Mesothelial cell of epicardium (in vitro differentiated cells): ENCODE data around the gene PRDM2. TPM values are rescaled to one million over a fixed set of nuclear protein-coding genes. Genes with fewer than 3 reads are reported as not detected.

Experiments used
- DNase-seq, 2 experiments: peaks; one replicate each; pipeline ENCODE4 v3.0.0; 2021; ENCODE audit warnings: low spot score in 2 of 2; ENCODE audit not compliant: unreplicated experiment in 2 of 2
- H3K27ac Mint-ChIP-seq: 2 replicates; pipeline ENCODE4 v1.8.0; 2021; ENCODE audit warnings: mixed read lengths
- H3K27me3 Mint-ChIP-seq: 2 replicates; pipeline ENCODE4 v1.8.0; 2021; ENCODE audit warnings: low read depth, mixed read lengths
- H3K36me3 Mint-ChIP-seq: 2 replicates; pipeline ENCODE4 v1.8.0; 2021; ENCODE audit warnings: mixed read lengths
- H3K4me1 Mint-ChIP-seq: 2 replicates; pipeline ENCODE4 v1.8.0; 2021; ENCODE audit warnings: mixed read lengths
- H3K4me3 Mint-ChIP-seq: 2 replicates; pipeline ENCODE4 v1.8.0; 2021; ENCODE audit warnings: mild to moderate bottlenecking, moderate library complexity, mixed read lengths
- H3K9me3 Mint-ChIP-seq: 2 replicates; pipeline ENCODE4 v1.8.0; 2021; ENCODE audit warnings: mixed read lengths
- total RNA-seq: library from RNA; stranded (reverse); gene quantifications from 3 replicates; pipeline ENCODE4 v1.2.1, GENCODE V29; 2021
- TF ChIP-seq, protein P1 (sequence below): fragments of 200-600 bp; sonication (generic); IDR thresholded peaks from one replicate; pipeline ENCODE4 v1.5.0; 2021; ENCODE audit warnings: antibody characterized with exemption; ENCODE audit not compliant: unreplicated experiment

Gene PRDM2
- total RNA-seq, 1 donor from 2014 or later, result 61.6 TPM

GRCh38 chr1:13783551-13783950 lies 83.6 kb downstream of the PRDM2 start:
- peaks cover 32% of the 10 kb centered on the region for H3K36me3 Mint-ChIP-seq
- H3K27me3 Mint-ChIP-seq, result no peaks in the 10 kb centered on the region
- DNase-seq, result no peak
- peaks cover 32% of the 10 kb centered on the region for H3K4me1 Mint-ChIP-seq
- H3K27ac Mint-ChIP-seq, result peak overlapping the region; percentile 57
- TF ChIP-seq, protein P1, sequence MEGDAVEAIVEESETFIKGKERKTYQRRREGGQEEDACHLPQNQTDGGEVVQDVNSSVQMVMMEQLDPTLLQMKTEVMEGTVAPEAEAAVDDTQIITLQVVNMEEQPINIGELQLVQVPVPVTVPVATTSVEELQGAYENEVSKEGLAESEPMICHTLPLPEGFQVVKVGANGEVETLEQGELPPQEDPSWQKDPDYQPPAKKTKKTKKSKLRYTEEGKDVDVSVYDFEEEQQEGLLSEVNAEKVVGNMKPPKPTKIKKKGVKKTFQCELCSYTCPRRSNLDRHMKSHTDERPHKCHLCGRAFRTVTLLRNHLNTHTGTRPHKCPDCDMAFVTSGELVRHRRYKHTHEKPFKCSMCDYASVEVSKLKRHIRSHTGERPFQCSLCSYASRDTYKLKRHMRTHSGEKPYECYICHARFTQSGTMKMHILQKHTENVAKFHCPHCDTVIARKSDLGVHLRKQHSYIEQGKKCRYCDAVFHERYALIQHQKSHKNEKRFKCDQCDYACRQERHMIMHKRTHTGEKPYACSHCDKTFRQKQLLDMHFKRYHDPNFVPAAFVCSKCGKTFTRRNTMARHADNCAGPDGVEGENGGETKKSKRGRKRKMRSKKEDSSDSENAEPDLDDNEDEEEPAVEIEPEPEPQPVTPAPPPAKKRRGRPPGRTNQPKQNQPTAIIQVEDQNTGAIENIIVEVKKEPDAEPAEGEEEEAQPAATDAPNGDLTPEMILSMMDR, result no peak
- no peaks in the 10 kb centered on the region for H3K9me3 Mint-ChIP-seq
- no peak overlapping the region for H3K4me3 Mint-ChIP-seq

DNA sequence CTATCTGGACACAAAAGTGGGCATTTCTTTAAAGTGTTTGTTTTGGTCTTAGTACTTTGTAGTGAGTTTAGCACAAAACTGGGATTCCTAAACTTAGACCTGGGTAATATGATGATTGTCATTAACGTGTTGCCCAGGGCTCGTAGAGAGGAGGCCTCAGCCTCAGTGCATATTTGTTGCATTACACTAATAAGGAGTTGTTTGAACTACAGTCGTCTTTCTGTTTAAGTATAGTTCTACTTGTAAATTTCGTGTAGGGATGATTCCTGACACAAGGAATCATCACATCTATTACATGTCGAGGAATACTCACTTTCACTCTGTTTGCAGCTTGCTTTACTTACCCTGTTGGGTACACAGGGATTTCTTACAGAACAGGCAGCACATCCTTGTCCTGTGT lies 85.0 kb downstream of the PRDM2 start:
- Mint-ChIP-seq H3K27ac (peak overlapping the region; percentile 30), H3K4me3 (no peak overlapping the region), H3K36me3 (peaks cover 19% of the 10 kb centered on the region), H3K27me3 (no peaks in the 10 kb centered on the region), H3K4me1 (peaks cover 32% of the 10 kb centered on the region), H3K9me3 (no peaks in the 10 kb centered on the region)
- TF ChIP-seq, protein P1, result no peak
- no peak for DNase-seq

DNA sequence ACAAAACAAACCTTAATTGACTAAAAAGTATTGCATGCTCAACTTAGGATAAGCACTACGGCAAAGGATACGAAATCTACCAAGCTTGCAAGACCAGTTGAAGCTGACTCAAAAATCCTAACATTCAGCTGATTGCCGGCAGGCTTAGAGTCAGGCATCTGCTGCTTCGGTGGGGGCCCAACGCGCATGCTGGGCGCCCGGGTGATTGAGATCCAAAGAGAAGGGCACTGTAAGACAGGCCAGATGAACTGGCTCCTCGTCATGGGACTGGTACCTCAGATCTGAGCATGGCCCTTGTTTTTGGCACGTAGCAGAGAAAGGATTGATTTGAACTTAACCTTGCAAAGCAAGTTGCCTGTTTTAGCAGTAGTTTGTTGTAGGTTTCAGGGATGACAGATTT lies 86.6 kb downstream of the PRDM2 start:
- Mint-ChIP-seq H3K27ac (peak overlapping the region; percentile 6), H3K4me1 (peaks cover 29% of the 10 kb centered on the region), H3K36me3 (peaks cover 13% of the 10 kb centered on the region), H3K9me3 (no peaks in the 10 kb centered on the region), H3K4me3 (no peak overlapping the region), H3K27me3 (no peaks in the 10 kb centered on the region)
- DNase-seq, result no peak
- TF ChIP-seq, protein P1, result no peak

GRCh38 chr1:13788795-13789194 lies 88.8 kb downstream of the PRDM2 start:
- Mint-ChIP-seq H3K27ac (no peak overlapping the region), H3K27me3 (no peaks in the 10 kb centered on the region), H3K9me3 (no peaks in the 10 kb centered on the region), H3K36me3 (peaks cover 3% of the 10 kb centered on the region), H3K4me3 (no peak overlapping the region), H3K4me1 (peaks cover 15% of the 10 kb centered on the region)
- DNase-seq, result no peak
- TF ChIP-seq, protein P1, result no peak

- Mint-ChIP-seq H3K4me1 (peaks cover 2% of the 10 kb centered on the region), H3K36me3 (peaks cover 5% of the 10 kb centered on the region), H3K27me3 (no peaks in the 10 kb centered on the region), H3K4me3 (no peak overlapping the region), H3K27ac (no peak overlapping the region), H3K9me3 (no peaks in the 10 kb centered on the region)
- TF ChIP-seq, protein P1, result no peak
- no peak for DNase-seq
These were observed 90.5 kb downstream of the PRDM2 start for GRCh38 chr1:13790290-13791030.
